HepG2 (cell line): Measurements from ENCODE around the gene ARMH4. TPM values are rescaled to one million over a fixed set of nuclear protein-coding genes. Genes with fewer than 3 reads are reported as not detected.

Experiments used
- ASH2L ChIP-seq: fragments of 300-600, 200-600 bp; sonication (generic); IDR thresholded peaks from 2 replicates; pipeline ENCODE4 v1.7.0; 2017; ENCODE audit warnings: low read depth, mild to moderate bottlenecking, moderate library complexity, mixed read lengths, low read length; ENCODE audit not compliant: insufficient read length
- HNRNPLL ChIP-seq: fragments of 200-400 bp; formaldehyde crosslinking; IDR thresholded peaks from 2 replicates; pipeline ENCODE4 v1.6.1; 2017; ENCODE audit warnings: mild to moderate bottlenecking, low read depth, low read length; ENCODE audit not compliant: poor library complexity, severe bottlenecking
- IRX3 ChIP-seq: sonication (generic); formaldehyde crosslinking; IDR thresholded peaks from 2 replicates; pipeline ENCODE4 v1.8.1; 2023; ENCODE audit warnings: mild to moderate bottlenecking, low read depth, missing genetic modification reagents, borderline replicate concordance
- RBM22 ChIP-seq: fragments of 200-400 bp; formaldehyde crosslinking; optimal IDR thresholded peaks from 2 replicates; pipeline ENCODE3; 2017; ENCODE audit warnings: mild to moderate bottlenecking, low read length, moderate library complexity
- SKI ChIP-seq: fragments of 450-650 bp; IDR thresholded peaks from one replicate; pipeline ENCODE4 v1.6.1; 2018; ENCODE audit warnings: mild to moderate bottlenecking; ENCODE audit not compliant: partially characterized antibody
- SMARCE1 ChIP-seq: fragments of 450-650 bp; IDR thresholded peaks from 2 replicates; pipeline ENCODE4 v1.6.1; 2017; ENCODE audit warnings: borderline replicate concordance
- TOE1 ChIP-seq: sonication (generic); formaldehyde crosslinking; IDR thresholded peaks from 2 replicates; pipeline ENCODE4 v1.4.0; 2020; ENCODE audit warnings: mild to moderate bottlenecking, missing genetic modification reagents
- WIZ ChIP-seq: sonication (generic); formaldehyde crosslinking; IDR thresholded peaks from 2 replicates; pipeline ENCODE4 v1.5.1; 2020; ENCODE audit warnings: mild to moderate bottlenecking, missing genetic modification reagents
- ZMYM4 ChIP-seq: sonication (generic); formaldehyde crosslinking; IDR thresholded peaks from 2 replicates; pipeline ENCODE4 v1.8.1; 2023; ENCODE audit warnings: mild to moderate bottlenecking, missing genetic modification reagents
- ZNF552 ChIP-seq: sonication (generic); formaldehyde crosslinking; IDR thresholded peaks from 2 replicates; pipeline ENCODE4 v1.9.0; 2022; ENCODE audit warnings: missing genetic modification reagents, mild to moderate bottlenecking, borderline replicate concordance
- ZNF777 ChIP-seq: sonication (generic); formaldehyde crosslinking; IDR thresholded peaks from 2 replicates; pipeline ENCODE4 v1.4.0; 2020; ENCODE audit warnings: missing genetic modification reagents
- ZNF878 ChIP-seq: sonication (generic); formaldehyde crosslinking; IDR thresholded peaks from 2 replicates; pipeline ENCODE4 v1.8.1; 2023; ENCODE audit warnings: mild to moderate bottlenecking, missing genetic modification reagents, moderate library complexity
- polyA plus RNA-seq, 8 experiments: library from polyadenylated mRNA; depleted of rRNA in 3 of 8; stranded (reverse) in 7 of 8; unstranded in 1 of 8; fragments of >200 nt; fragmentation: Illumina TruSeq in 4 of 8; extraction: Trizol in 4 of 8; gene quantifications; 2 replicates each; pipeline versions ENCODE4 v1.2.1 to v1.2.3, GENCODE V29; 2011 to 2016; ENCODE audit warnings: low read depth in 4 of 8, missing spikeins in 1 of 8, mixed read lengths in 1 of 8; ENCODE audit not compliant: insufficient read depth in 1 of 8
- total RNA-seq, 5 experiments: library from RNA; depleted of rRNA; stranded (reverse); fragments of >200 nt; fragmentation: Illumina TruSeq; extraction: Trizol; gene quantifications; 2 replicates each; pipeline ENCODE4 v1.2.3, GENCODE V29; 2016; ENCODE audit warnings: low read depth in 1 of 5
- TF ChIP-seq, protein P1 (sequence below): sonication (generic); formaldehyde crosslinking; IDR thresholded peaks from 2 replicates; pipeline ENCODE4 v1.5.0; 2020; ENCODE audit warnings: mild to moderate bottlenecking, missing genetic modification reagents
- TF ChIP-seq, protein P2 (sequence below): sonication (generic); formaldehyde crosslinking; IDR thresholded peaks from 2 replicates; pipeline ENCODE4 v1.5.0; 2020; ENCODE audit warnings: mild to moderate bottlenecking, missing genetic modification reagents, borderline replicate concordance
- TF ChIP-seq, protein P3 (sequence below): IDR thresholded peaks from 2 replicates; pipeline ENCODE4 v1.6.1; 2016; ENCODE audit warnings: missing compliant biosample characterization, missing genetic modification reagents, borderline replicate concordance
- TF ChIP-seq, protein P4 (sequence below): sonication (generic); formaldehyde crosslinking; IDR thresholded peaks from 2 replicates; pipeline ENCODE4 v1.8.0; 2022; ENCODE audit warnings: missing genetic modification reagents, low read depth, mild to moderate bottlenecking, borderline replicate concordance
- TF ChIP-seq, protein P5 (sequence below): sonication (generic); formaldehyde crosslinking; IDR thresholded peaks from 2 replicates; pipeline ENCODE4 v1.4.0; 2020; ENCODE audit warnings: missing genetic modification reagents

ARMH4 gene
- total and polyA plus RNA-seq, 2 of the 13 experiments (the other 11 are each of a cell fraction or from before 2014, with no cell fraction given), result 0.02 to 0.18 TPM

DNA sequence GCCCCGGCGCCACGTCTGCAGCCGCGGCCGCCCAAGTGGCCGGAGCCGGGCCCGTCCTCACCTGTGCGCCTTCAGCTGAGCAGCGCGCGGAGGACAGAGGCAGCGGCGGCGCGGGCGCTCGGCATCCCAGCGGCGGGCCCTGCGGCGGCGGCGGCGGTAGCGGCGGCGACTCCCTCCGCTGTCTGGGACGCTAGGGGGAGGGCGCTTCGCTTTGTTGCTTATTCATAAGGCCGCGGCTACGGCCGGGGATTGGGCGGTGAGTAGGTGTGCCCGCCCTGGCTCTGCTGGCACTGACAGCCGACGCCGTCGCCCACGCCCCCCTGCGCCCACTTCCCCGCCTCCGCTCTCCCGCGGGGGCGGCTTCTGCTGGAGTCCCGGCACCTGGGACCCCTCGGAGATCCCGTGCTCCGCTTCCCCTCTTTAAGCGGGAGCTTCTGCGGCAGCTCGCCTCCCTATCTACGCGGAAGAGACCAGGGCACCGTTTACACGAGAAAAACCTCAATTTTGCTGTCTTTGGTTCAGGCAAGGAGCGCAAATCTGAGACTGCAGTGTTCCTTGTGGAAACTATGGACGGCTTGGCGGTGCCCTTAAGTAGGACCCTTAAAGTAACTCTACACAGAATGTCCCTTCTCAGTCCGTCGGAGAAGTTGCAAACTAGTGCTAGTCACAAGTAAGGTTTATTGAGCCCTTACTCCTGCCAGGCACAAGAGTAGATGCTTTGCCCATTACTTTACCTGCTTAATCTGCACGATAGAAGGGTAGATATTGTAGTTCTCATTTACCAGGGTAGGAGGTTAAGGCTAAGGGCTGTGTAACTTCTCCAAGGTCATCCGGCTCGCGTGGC is at the start of gene ARMH4 (continued):
- TF ChIP-seq ZMYM4 (CRISPR knock-in tag) (no peak), SKI (peak; percentile 50), TOE1 (CRISPR knock-in tag) (no peak), ZNF777 (CRISPR knock-in tag) (peak; percentile 67), IRX3 (CRISPR knock-in tag) (no peak), ASH2L (peak; percentile 28), RBM22 (no peak), WIZ (CRISPR knock-in tag) (no peak), SMARCE1 (no peak), HNRNPLL (peak; percentile 95), ZNF552 (CRISPR knock-in tag) (no peak), ZNF878 (CRISPR knock-in tag) (no peak)
- TF ChIP-seq, protein P1, sequence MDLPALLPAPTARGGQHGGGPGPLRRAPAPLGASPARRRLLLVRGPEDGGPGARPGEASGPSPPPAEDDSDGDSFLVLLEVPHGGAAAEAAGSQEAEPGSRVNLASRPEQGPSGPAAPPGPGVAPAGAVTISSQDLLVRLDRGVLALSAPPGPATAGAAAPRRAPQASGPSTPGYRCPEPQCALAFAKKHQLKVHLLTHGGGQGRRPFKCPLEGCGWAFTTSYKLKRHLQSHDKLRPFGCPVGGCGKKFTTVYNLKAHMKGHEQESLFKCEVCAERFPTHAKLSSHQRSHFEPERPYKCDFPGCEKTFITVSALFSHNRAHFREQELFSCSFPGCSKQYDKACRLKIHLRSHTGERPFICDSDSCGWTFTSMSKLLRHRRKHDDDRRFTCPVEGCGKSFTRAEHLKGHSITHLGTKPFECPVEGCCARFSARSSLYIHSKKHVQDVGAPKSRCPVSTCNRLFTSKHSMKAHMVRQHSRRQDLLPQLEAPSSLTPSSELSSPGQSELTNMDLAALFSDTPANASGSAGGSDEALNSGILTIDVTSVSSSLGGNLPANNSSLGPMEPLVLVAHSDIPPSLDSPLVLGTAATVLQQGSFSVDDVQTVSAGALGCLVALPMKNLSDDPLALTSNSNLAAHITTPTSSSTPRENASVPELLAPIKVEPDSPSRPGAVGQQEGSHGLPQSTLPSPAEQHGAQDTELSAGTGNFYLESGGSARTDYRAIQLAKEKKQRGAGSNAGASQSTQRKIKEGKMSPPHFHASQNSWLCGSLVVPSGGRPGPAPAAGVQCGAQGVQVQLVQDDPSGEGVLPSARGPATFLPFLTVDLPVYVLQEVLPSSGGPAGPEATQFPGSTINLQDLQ, result 0 out of 2 replicates have a peak, but pooled peaks have one; percentile 5
- TF ChIP-seq, protein P2, sequence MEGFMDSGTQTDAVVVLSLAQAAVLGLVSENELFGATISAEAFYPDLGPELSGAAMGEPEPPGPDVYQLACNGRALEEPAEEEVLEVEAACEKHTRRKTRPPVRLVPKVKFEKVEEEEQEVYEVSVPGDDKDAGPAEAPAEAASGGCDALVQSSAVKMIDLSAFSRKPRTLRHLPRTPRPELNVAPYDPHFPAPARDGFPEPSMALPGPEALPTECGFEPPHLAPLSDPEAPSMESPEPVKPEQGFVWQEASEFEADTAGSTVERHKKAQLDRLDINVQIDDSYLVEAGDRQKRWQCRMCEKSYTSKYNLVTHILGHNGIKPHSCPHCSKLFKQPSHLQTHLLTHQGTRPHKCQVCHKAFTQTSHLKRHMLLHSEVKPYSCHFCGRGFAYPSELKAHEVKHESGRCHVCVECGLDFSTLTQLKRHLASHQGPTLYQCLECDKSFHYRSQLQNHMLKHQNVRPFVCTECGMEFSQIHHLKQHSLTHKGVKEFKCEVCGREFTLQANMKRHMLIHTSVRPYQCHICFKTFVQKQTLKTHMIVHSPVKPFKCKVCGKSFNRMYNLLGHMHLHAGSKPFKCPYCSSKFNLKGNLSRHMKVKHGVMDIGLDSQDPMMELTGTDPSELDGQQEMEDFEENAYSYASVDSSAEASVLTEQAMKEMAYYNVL, result no peak
- TF ChIP-seq, protein P3, sequence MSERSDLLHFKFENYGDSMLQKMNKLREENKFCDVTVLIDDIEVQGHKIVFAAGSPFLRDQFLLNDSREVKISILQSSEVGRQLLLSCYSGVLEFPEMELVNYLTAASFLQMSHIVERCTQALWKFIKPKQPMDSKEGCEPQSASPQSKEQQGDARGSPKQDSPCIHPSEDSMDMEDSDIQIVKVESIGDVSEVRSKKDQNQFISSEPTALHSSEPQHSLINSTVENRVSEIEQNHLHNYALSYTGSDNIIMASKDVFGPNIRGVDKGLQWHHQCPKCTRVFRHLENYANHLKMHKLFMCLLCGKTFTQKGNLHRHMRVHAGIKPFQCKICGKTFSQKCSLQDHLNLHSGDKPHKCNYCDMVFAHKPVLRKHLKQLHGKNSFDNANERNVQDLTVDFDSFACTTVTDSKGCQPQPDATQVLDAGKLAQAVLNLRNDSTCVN (CRISPR knock-in tag), result no peak
- TF ChIP-seq, protein P4, sequence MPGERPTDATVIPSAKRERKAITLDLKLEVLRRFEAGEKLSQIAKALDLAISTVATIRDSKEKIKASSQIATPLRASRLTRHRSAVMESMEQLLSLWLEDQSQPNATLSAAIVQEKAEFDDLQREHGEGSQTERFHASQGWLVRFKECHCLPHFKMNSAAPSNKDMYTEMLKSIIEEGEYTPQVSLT (CRISPR knock-in tag), result no peak
- TF ChIP-seq, protein P5, sequence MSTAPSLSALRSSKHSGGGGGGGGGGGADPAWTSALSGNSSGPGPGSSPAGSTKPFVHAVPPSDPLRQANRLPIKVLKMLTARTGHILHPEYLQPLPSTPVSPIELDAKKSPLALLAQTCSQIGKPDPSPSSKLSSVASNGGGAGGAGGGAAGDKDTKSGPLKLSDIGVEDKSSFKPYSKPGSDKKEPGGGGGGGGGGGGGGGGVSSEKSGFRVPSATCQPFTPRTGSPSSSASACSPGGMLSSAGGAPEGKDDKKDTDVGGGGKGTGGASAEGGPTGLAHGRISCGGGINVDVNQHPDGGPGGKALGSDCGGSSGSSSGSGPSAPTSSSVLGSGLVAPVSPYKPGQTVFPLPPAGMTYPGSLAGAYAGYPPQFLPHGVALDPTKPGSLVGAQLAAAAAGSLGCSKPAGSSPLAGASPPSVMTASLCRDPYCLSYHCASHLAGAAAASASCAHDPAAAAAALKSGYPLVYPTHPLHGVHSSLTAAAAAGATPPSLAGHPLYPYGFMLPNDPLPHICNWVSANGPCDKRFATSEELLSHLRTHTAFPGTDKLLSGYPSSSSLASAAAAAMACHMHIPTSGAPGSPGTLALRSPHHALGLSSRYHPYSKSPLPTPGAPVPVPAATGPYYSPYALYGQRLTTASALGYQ (CRISPR knock-in tag), result no peak
